Lung (tissue), 12 donors: ENCODE measurements around the gene ZDHHC7. TPM values are rescaled to one million over a fixed set of nuclear protein-coding genes. Genes with fewer than 3 reads are reported as not detected.
A peak's percentile ranks its signal among the peaks of the same experiment; 100 is the strongest.

Experiments
- ATAC-seq: fragments of 200-7000 bp; cut with Tn5 transposase; one replicate; pipeline ENCODE4 v1.9.1; 2020; ENCODE audit warnings: moderate number of reproducible peaks; ENCODE audit not compliant: insufficient read depth, low FRiP score
- DNase-seq, 3 donors: peaks; one replicate each; pipeline ENCODE4 v3.0.0-alpha.2; 2013 to 2017
- H3K27ac ChIP-seq, 2 donors: one replicate each; pipeline ENCODE4 v1.5.1; 2013; ENCODE audit warnings: mild to moderate bottlenecking in 2 of 2, moderate library complexity in 2 of 2, control low read depth in 1 of 2, inconsistent platforms in 1 of 2, low read depth in 1 of 2, low read length in 1 of 2
- H3K27me3 ChIP-seq, 3 donors: one replicate each; pipeline ENCODE4 v1.5.1; 2013; ENCODE audit warnings: low read length in 2 of 3; ENCODE audit not compliant: control insufficient read depth in 3 of 3, insufficient read depth in 3 of 3
- H3K36me3 ChIP-seq, 4 donors: one replicate each; pipeline ENCODE4 v1.5.1; 2013; ENCODE audit warnings: low read length in 4 of 4, mild to moderate bottlenecking in 1 of 4, moderate library complexity in 1 of 4; ENCODE audit not compliant: control insufficient read depth in 4 of 4, insufficient read depth in 4 of 4
- H3K4me1 ChIP-seq, 5 donors: one replicate each; pipeline ENCODE4 v1.5.1; 2013; ENCODE audit warnings: low read length in 5 of 5, mild to moderate bottlenecking in 2 of 5, moderate library complexity in 1 of 5; ENCODE audit not compliant: control insufficient read depth in 5 of 5, insufficient read depth in 5 of 5
- H3K4me3 ChIP-seq: one replicate; pipeline ENCODE4 v1.5.1; 2013; ENCODE audit warnings: mild to moderate bottlenecking, control low read depth, moderate library complexity
- H3K9ac ChIP-seq, 2 donors: one replicate each; pipeline ENCODE4 v1.5.1; 2013; ENCODE audit warnings: low read length in 2 of 2, control low read depth in 1 of 2; ENCODE audit not compliant: insufficient read depth in 1 of 2
- H3K9me3 ChIP-seq, 4 donors: one replicate each; pipeline ENCODE4 v1.5.1; 2013; ENCODE audit warnings: low read length in 3 of 4, mild to moderate bottlenecking in 1 of 4, moderate library complexity in 1 of 4; ENCODE audit not compliant: control insufficient read depth in 4 of 4, insufficient read depth in 3 of 4
- CTCF ChIP-seq: IDR thresholded peaks from 2 replicates; pipeline ENCODE4 v1.5.1; 2012; ENCODE audit warnings: mild to moderate bottlenecking; ENCODE audit errors: control extremely low read depth, extremely low read depth
- WGBS, 2 donors: extraction: QIAGEN DNeasy Blood & Tissue Kit; methylation state at CpG; one replicate each; pipeline ENCODE4 v1.1.7; 2013; 5-methylcytosine and 5-hydroxymethylcytosine counted together
- polyA plus RNA-seq, 2 donors: library from polyadenylated mRNA; stranded (reverse); fragments of 200-250 nt; gene quantifications; one replicate each; pipeline ENCODE4 v1.2.1, GENCODE V29; 2013
- total RNA-seq, 2 donors: library from RNA; depleted of rRNA in 1 of 2; stranded (reverse); fragments of >200 nt in 1 of 2; gene quantifications; one replicate each; pipeline ENCODE4 v1.2.1, GENCODE V29; 2014 to 2021
- donor health status: control.
- donor health status: control.
- donor health status: Bipolar disorder and iron deficiency.
- donor health status: healthy.
- donor health status: DM: yes; HTN: yes; CAD: no.

The ZDHHC7 gene
- total and polyA plus RNA-seq, 4 donors, result 23.6 to 61.1 (median 45.4) TPM

- no peak overlapping the region for H3K9ac ChIP-seq
- ATAC-seq (no peak), DNase-seq (peak in 1 of 3 donors; percentile 55)
- no peaks in the 10 kb centered on the region for H3K27me3 ChIP-seq
- H3K27ac ChIP-seq, result no peak overlapping the region
- peaks cover 0 to 14% (median 9%) of the 10 kb centered on the region in 5 donors for H3K4me1 ChIP-seq
- 66 to 76% methylated on average over 10 of the region's 10 CpGs for WGBS, 2 donors
- H3K4me3 ChIP-seq, result no peak overlapping the region
- no peaks in the 10 kb centered on the region for H3K36me3 ChIP-seq
- H3K9me3 ChIP-seq, result no peaks in the 10 kb centered on the region
- no peak for TF ChIP-seq CTCF
Observed at GRCh38 chr16:84949772-84950436, 61.4 kb downstream of the ZDHHC7 start.

- no peaks in the 10 kb centered on the region for H3K36me3 ChIP-seq
- no peak for TF ChIP-seq CTCF
- no peak overlapping the region for H3K9ac ChIP-seq
- H3K9me3 ChIP-seq, result no peaks in the 10 kb centered on the region
- 51 to 59% methylated on average over 10 of the region's 10 CpGs for WGBS, 2 donors
- peaks cover 0 to 14% (median 6%) of the 10 kb centered on the region in 5 donors for H3K4me1 ChIP-seq
- H3K27ac ChIP-seq, result no peak overlapping the region
- H3K27me3 ChIP-seq, result no peaks in the 10 kb centered on the region
- DNase-seq, result no peak
- no peak for ATAC-seq
- H3K4me3 ChIP-seq, result no peak overlapping the region
Observed at GRCh38 chr16:84948851-84949610, 62.3 kb downstream of the ZDHHC7 start.

- ATAC-seq, result no peak
- 72 to 78% methylated on average over 27 of the region's 27 CpGs for WGBS, 2 donors
- DNase-seq, result no peak
- Histone ChIP-seq H3K27me3 (no peaks in the 10 kb centered on the region), H3K9me3 (no peaks in the 10 kb centered on the region), H3K27ac (no peak overlapping the region), H3K4me3 (no peak overlapping the region), H3K4me1 (peaks cover 0 to 14% (median 5%) of the 10 kb centered on the region in 5 donors), H3K36me3 (no peaks in the 10 kb centered on the region), H3K9ac (no peak overlapping the region)
- no peak for TF ChIP-seq CTCF
Observed at GRCh38 chr16:84947996-84948850, 63.1 kb downstream of the ZDHHC7 start.
